HUES6 (cell line): Measurements from ENCODE around the gene GBGT1.

Experiments used
- H3K27ac ChIP-seq: 2 replicates; pipeline ENCODE4 v1.7.0; 2013; ENCODE audit warnings: low read depth, mild to moderate bottlenecking, low read length, inconsistent platforms
- H3K27me3 ChIP-seq: 2 replicates; pipeline ENCODE4 v1.6.1; 2013; ENCODE audit warnings: low read length; ENCODE audit not compliant: control insufficient read depth, insufficient read depth
- H3K36me3 ChIP-seq: 2 replicates; pipeline ENCODE4 v1.6.1; 2013; ENCODE audit warnings: low read length; ENCODE audit not compliant: control insufficient read depth, insufficient read depth
- H3K4me1 ChIP-seq: 2 replicates; pipeline ENCODE4 v1.6.1; 2013; ENCODE audit warnings: low read length; ENCODE audit not compliant: control insufficient read depth, insufficient read depth
- H3K4me3 ChIP-seq: 2 replicates; pipeline ENCODE4 v1.5.1; 2013; ENCODE audit warnings: low read depth, low read length
- H3K9ac ChIP-seq: one replicate; pipeline ENCODE4 v1.6.1; 2013; ENCODE audit warnings: mild to moderate bottlenecking, low read length
- H3K9me3 ChIP-seq: 2 replicates; pipeline ENCODE4 v1.6.1; 2013; ENCODE audit warnings: low read depth, low read length; ENCODE audit not compliant: control insufficient read depth, insufficient read depth

GBGT1 gene

GRCh38 chr9:133140606-133141005 is 23.1 kb downstream of the GBGT1 start:
- no peak overlapping the region for H3K27ac ChIP-seq
- no peak overlapping the region for H3K9ac ChIP-seq

GRCh38 chr9:133140174-133140505 is 23.6 kb downstream of the GBGT1 start:
- H3K4me3 ChIP-seq: no peak overlapping the region
- peaks cover 9% of the 10 kb centered on the region for H3K4me1 ChIP-seq
- H3K27me3 ChIP-seq: no peaks in the 10 kb centered on the region
- H3K9ac ChIP-seq: no peak overlapping the region
- H3K27ac ChIP-seq: no peak overlapping the region
- no peaks in the 10 kb centered on the region for H3K9me3 ChIP-seq
- H3K36me3 ChIP-seq: no peaks in the 10 kb centered on the region

More at GRCh38 chr9:133140606-133141005, 23.1 kb downstream of the GBGT1 start:
- Histone ChIP-seq H3K4me3 (no peak overlapping the region), H3K4me1 (peaks cover 9% of the 10 kb centered on the region), H3K36me3 (no peaks in the 10 kb centered on the region), H3K27me3 (peaks cover 3% of the 10 kb centered on the region; the same call in 1 of the 2 replicates), H3K9me3 (no peaks in the 10 kb centered on the region)

DNA sequence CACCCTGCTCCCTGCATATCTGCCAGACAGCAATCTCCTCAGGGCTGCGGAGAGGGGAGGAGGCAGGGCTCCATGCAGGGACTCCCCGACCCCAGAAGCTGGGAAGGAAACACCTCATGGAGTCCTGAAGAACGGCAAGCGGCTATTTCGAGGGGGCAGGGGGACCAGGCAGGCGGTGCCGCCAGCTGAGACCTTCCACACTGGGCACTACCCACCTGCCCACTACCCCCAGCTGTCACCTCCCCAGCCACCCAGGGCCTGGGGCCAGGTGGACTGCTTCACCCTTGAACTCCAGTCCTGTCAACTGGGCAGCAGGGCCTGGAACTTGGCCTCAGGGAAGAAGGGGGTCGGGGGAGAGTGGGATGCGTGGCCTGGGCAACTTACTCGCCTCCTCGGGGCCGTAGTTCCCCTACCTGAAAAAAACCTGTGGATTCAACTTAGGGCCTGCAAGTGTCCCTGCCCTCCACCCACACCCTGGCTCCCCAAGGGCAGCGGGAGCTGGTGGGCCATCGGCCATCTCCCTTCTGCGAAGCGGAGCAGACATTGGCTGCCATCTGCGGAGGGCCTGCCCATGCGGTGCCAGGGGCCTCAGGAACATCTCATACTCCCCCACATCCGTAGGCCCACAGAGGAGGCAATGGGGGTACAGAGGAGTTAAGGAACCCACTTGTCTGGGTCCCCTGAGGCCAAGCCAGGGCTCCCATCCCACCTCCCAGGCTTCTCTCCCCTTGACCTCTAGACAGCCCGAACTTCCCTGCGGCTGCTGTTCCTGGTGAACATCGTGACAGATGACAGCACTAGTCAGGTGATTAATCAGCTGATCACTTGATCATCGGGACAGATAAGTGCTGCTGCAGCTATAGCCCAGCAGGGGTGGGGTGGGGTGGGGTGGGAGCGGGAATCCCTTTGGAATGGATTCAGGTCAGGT is 24.2 kb downstream of the GBGT1 start:
- Histone ChIP-seq H3K9ac (no peak overlapping the region), H3K4me1 (peaks cover 10% of the 10 kb centered on the region), H3K4me3 (no peak overlapping the region), H3K9me3 (no peaks in the 10 kb centered on the region), H3K27ac (no peak overlapping the region), H3K36me3 (no peaks in the 10 kb centered on the region), H3K27me3 (no peaks in the 10 kb centered on the region)

GRCh38 chr9:133137451-133138231 is 26.1 kb downstream of the GBGT1 start:
- peaks cover 22% of the 10 kb centered on the region for H3K4me1 ChIP-seq

DNA sequence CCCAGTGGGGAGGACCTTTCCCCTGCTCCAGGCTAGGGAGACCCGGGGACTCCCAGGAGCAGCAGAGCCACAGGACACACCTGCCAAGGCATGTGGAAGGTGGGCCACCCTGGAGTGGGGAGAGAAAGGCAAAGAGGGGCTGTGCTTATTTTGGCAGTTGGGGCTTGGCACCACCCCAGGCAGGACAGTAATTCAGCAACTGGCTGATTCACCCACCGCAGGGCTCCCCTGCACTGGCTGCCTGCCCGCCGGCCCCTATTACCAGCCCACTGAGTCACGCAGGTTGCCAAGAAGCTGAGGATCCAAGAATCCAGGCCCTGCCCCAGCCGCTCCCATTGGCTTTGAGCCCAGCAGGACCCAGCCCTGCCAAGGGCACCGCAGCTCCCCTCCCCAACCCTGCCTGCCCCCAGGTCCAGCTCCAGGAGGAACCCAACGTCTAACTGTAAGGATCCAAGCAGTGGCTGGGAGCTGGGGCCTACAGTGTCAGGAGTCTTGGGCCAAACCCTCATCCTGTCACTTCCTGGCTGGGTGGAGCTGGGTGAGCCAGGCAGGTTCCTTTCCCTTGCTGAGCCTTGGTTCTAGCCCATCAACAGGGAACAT is 28.5 kb downstream of the GBGT1 start:
- no peaks in the 10 kb centered on the region for H3K27me3 ChIP-seq
- no peak overlapping the region for H3K4me3 ChIP-seq
- H3K27ac ChIP-seq: no peak overlapping the region
- H3K4me1 ChIP-seq: peaks cover 22% of the 10 kb centered on the region
- no peak overlapping the region for H3K9ac ChIP-seq
- no peaks in the 10 kb centered on the region for H3K9me3 ChIP-seq
- no peaks in the 10 kb centered on the region for H3K36me3 ChIP-seq

More at GRCh38 chr9:133137451-133138231, 26.1 kb downstream of the GBGT1 start:
- H3K4me3 ChIP-seq: no peak overlapping the region
- H3K27me3 ChIP-seq: no peaks in the 10 kb centered on the region
- H3K9me3 ChIP-seq: no peaks in the 10 kb centered on the region
- no peaks in the 10 kb centered on the region for H3K36me3 ChIP-seq
- H3K27ac ChIP-seq: no peak overlapping the region
- peak overlapping the region; percentile 16 for H3K9ac ChIP-seq

DNA sequence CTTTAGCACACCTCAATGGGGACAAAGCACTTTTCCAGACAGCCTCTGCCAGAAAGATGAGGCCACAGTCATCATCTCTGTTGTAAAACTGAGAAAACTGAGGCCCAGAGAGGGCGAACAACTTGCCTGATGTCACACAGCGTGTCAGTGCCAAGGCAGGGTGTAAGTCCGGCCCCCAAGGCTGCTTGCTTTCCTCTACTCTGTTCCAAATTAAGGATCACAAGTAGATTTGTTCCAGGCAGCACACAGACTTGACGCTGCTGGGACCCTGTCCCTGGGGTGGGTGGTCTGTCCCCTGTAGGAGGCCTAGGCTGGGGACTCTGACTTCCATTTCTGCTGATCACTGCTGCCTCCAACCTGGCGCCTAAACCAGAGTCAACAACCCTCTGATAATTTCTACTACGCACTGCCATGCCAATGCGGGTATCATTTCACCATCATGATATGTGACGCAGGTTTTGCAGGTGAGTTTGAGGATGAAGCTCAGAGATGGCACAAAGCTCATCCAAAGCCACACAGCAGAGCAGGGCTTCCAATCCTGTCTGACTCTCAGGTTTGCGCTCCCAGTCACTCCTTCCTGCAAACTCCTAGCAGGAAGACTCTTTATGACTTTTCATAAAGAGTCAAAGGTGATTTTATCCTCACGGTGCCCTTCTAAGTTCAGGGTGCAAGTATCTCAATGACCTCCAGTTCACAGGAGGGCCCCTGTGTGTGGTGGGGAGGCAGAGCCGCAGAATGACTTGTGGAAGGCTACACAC is 29.1 kb downstream of the GBGT1 start:
- Histone ChIP-seq H3K27ac (no peak overlapping the region), H3K9me3 (no peaks in the 10 kb centered on the region), H3K27me3 (no peaks in the 10 kb centered on the region), H3K36me3 (no peaks in the 10 kb centered on the region), H3K9ac (no peak overlapping the region), H3K4me1 (peaks cover 22% of the 10 kb centered on the region), H3K4me3 (no peak overlapping the region)

- Histone ChIP-seq H3K27me3 (no peaks in the 10 kb centered on the region), H3K4me1 (peaks cover 22% of the 10 kb centered on the region), H3K9ac (peak overlapping the region; percentile 59), H3K27ac (peak overlapping the region; percentile 6; the same call in 1 of the 2 replicates), H3K9me3 (no peaks in the 10 kb centered on the region), H3K36me3 (no peaks in the 10 kb centered on the region), H3K4me3 (no peak overlapping the region)
Observed at GRCh38 chr9:133133681-133134387, 29.9 kb downstream of the GBGT1 start.

DNA sequence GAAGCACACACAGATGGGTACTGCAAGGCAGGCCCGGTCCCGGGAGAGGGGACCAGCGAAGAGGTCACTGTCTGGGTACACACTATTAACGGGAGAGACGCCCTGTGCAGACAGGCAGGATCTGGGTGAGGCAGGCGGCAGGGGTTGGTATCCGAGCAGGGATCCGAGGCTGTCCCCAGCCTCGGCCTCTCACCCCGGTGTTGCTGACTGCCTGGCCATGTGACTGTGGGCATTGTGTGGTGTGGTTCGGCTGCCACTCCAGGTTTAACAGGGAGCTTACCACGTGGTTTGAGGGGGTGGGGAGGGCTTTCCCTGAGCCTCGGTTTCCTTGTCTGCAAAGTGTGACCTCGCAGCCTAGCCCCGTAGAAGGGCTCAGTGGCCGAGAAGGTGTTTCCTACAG is 31.5 kb downstream of the GBGT1 start:
- H3K27ac ChIP-seq: no peak overlapping the region

GRCh38 chr9:133131506-133131905 is 32.2 kb downstream of the GBGT1 start:
- Histone ChIP-seq H3K4me1 (peaks cover 22% of the 10 kb centered on the region), H3K9ac (no peak overlapping the region), H3K4me3 (no peak overlapping the region), H3K27me3 (no peaks in the 10 kb centered on the region), H3K27ac (no peak overlapping the region), H3K9me3 (no peaks in the 10 kb centered on the region), H3K36me3 (no peaks in the 10 kb centered on the region)

More for the DNA sequence above, 31.5 kb downstream of the GBGT1 start:
- Histone ChIP-seq H3K4me1 (peaks cover 22% of the 10 kb centered on the region), H3K9ac (no peak overlapping the region), H3K36me3 (no peaks in the 10 kb centered on the region), H3K9me3 (no peaks in the 10 kb centered on the region), H3K27me3 (no peaks in the 10 kb centered on the region), H3K4me3 (no peak overlapping the region)

- Histone ChIP-seq H3K36me3 (no peaks in the 10 kb centered on the region), H3K4me1 (peaks cover 22% of the 10 kb centered on the region), H3K27ac (no peak overlapping the region), H3K27me3 (no peaks in the 10 kb centered on the region), H3K9me3 (no peaks in the 10 kb centered on the region), H3K4me3 (no peak overlapping the region), H3K9ac (no peak overlapping the region)
Observed at GRCh38 chr9:133130685-133131244, 32.9 kb downstream of the GBGT1 start.
